Omental fat pad (tissue), 4 donors: ENCODE measurements around the gene NUMA1. TPM values are rescaled to one million over a fixed set of nuclear protein-coding genes. Genes with fewer than 3 reads are reported as not detected.
A peak's percentile ranks its signal among the peaks of the same experiment; 100 is the strongest.

Source experiments
- ATAC-seq: fragments of 150-250 bp; one replicate; pipeline ENCODE4 v1.9.1; 2016; ENCODE audit warnings: mild to moderate bottlenecking, moderate library complexity; ENCODE audit not compliant: low FRiP score
- DNase-seq: peaks from one replicate; pipeline ENCODE4 v3.0.0-alpha.2; 2019; ENCODE audit warnings: low spot score
- CTCF ChIP-seq, 3 donors: fragments of 450-650 bp; IDR thresholded peaks; one replicate each; pipeline ENCODE4 v1.5.1; 2016 to 2017; ENCODE audit warnings: antibody characterized with exemption in 3 of 3, mild to moderate bottlenecking in 3 of 3, moderate library complexity in 2 of 3
- total RNA-seq, 4 donors: library from RNA; depleted of rRNA; stranded (reverse); fragments of >200 nt; gene quantifications; one replicate each; pipeline ENCODE4 v1.1.0, GENCODE V29; 2016

The NUMA1 gene
- total RNA-seq, 4 donors from 2014 or later = 113 to 270 (median 159) TPM

GRCh38 chr11:72102162-72102561, 21.8 kb upstream of the NUMA1 start:
- no peak for ATAC-seq
- no peak for DNase-seq
- TF ChIP-seq CTCF (IDR thresholded peaks at IDR 0.05) = no peak

GRCh38 chr11:72100462-72100861, 20.1 kb upstream of the NUMA1 start:
- no peak for ATAC-seq
- no peak for DNase-seq
- TF ChIP-seq CTCF (IDR thresholded peaks at IDR 0.05) = no peak

DNA sequence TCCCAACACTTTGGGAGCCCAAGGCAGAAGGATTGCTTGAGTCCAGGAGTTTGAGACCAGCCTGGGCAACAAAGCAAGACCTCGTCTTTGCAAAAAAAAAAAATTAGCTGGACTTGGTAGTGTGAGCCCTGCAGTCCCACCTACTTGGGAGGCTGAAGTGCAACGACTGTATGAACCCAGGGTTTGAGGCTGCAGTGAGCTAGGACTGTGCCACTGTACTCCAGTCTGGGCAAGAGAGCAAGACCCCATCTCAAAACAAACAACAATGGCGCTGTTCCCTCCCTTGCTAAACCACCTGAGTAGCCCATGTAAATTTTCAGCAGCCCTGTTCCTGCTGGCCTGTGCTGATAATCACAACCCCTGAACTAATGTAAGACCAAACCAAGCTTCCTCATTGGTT, 19.7 kb upstream of the NUMA1 start:
- DNase-seq (no peak), ATAC-seq (no peak)
- TF ChIP-seq CTCF (IDR thresholded peaks at IDR 0.05) = no peak

- TF ChIP-seq CTCF (IDR thresholded peaks at IDR 0.05) = no peak
- DNase-seq = no peak
Measured at GRCh38 chr11:72098741-72099140, 18.4 kb upstream of the NUMA1 start.

GRCh38 chr11:72091292-72091691, 10.9 kb upstream of the NUMA1 start:
- peak; percentile 69 for DNase-seq
- TF ChIP-seq CTCF (IDR thresholded peaks at IDR 0.05) = peak in 1 of 3 donors; percentile 71
- peak; percentile 91 for ATAC-seq

More at GRCh38 chr11:72098741-72099140, 18.4 kb upstream of the NUMA1 start:
- no peak for ATAC-seq

- DNase-seq (no peak), ATAC-seq (no peak)
- no peak for TF ChIP-seq CTCF (IDR thresholded peaks at IDR 0.05)
Measured at GRCh38 chr11:72088076-72088808, 7.9 kb upstream of the NUMA1 start.
